ENCODE data around the gene RAD23A. TPM values are rescaled to one million over a fixed set of nuclear protein-coding genes. Genes with fewer than 3 reads are reported as not detected.

The RAD23A gene
- total and polyA plus RNA-seq, 2 of the 4 experiments (the other 2 are of a cell fraction) = 54.3 to 67.8 TPM

DNA sequence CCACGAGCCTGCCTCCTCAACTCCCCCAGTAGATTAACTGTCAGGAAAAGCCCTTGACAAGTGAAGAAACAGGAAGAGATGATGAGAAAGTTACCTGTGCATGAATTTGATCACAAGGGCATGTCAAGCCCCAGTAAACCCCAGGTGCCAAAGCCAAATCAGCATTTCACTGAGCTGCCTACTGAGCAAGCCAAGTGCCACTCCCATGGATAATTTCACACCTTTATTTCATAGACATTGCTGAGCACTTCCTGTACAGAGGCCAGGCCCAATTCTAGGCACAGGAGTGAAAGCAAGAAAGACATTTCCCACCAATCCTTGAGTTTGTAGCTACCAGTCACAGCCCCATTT is 8.9 kb downstream of the RAD23A start:
- H3K27ac ChIP-seq (ENCODE audit: insufficient read depth, low read length) = no peak overlapping the region
- H3K36me3 ChIP-seq (ENCODE audit: control insufficient read depth, insufficient read depth, low read length) = peaks cover 45% of the 10 kb centered on the region
- peaks cover 25% of the 10 kb centered on the region for H3K4me1 ChIP-seq (ENCODE audit: control insufficient read depth, insufficient read depth, low read length)
- no peak overlapping the region for H3K9ac ChIP-seq (ENCODE audit: low read depth, low read length)
- no TSS peak for BruUV-seq (replicated peaks)
- no peak overlapping the region for H2AK9ac ChIP-seq (replicated peaks; ENCODE audit: low read depth, low read length, poor library complexity)
- POLR2A ChIA-PET (ENCODE audit: unreplicated experiment) = interaction anchor here (0.6 kb wide), 1 partner anchor 794 kb away, joined by 3 read pairs; no protein-coding TSS in a partner anchor
- H2BK15ac ChIP-seq (ENCODE audit: low read depth, low read length) = no peak overlapping the region
- in situ Hi-C loops (cut with MboI; ENCODE audit: low sequenced_read_pairs) (no loop called here), intact Hi-C loops (cut with micrococcal nuclease) (no loop called here), dilution Hi-C loops (cut with HindIII; ENCODE audit: low sequenced_read_pairs, unreplicated experiment) (no loop called here)
- H4K5ac ChIP-seq (ENCODE audit: low read depth, low read length) = no peak overlapping the region
- H4K8ac ChIP-seq (ENCODE audit: low read depth in 2 of 2, low read length in 2 of 2) = no peak overlapping the region
- no peak overlapping the region for H3K23ac ChIP-seq (ENCODE audit: low read depth, low read length)
- H3K14ac ChIP-seq (replicated peaks; ENCODE audit: low read depth, low read length) = no peak overlapping the region
- DNase-seq = no peak
- peaks cover 18 to 62% of the 10 kb centered on the region in 2 experiments for H3K79me1 ChIP-seq (ENCODE audit: low read depth in 1 of 2, low read length in 2 of 2)
- WGBS, 2 experiments (ENCODE audit: extremely low coverage in 2 of 2, insufficient read length in 1 of 2) = no CpG with 5 or more reads among the region's 1 CpG
- H2BK120ac ChIP-seq (ENCODE audit: low read depth, low read length) = no peak overlapping the region
- CTCF ChIA-PET = interaction anchor here (1.2 to 3.2 kb wide), 2 partner anchors 11 to 107 kb away, joined by 4 to 18 read pairs; no protein-coding TSS in a partner anchor
- H2AK5ac ChIP-seq (ENCODE audit: low read depth, low read length) = peak overlapping the region; percentile 7; the same call in 1 of the 2 replicates
- TF ChIP-seq, protein P1, sequence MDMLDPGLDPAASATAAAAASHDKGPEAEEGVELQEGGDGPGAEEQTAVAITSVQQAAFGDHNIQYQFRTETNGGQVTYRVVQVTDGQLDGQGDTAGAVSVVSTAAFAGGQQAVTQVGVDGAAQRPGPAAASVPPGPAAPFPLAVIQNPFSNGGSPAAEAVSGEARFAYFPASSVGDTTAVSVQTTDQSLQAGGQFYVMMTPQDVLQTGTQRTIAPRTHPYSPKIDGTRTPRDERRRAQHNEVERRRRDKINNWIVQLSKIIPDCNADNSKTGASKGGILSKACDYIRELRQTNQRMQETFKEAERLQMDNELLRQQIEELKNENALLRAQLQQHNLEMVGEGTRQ (IDR thresholded peaks at IDR 0.05; ENCODE audit: low read depth, low read length) = no peak
- TF ChIP-seq RCOR1 (IDR thresholded peaks at IDR 0.05; ENCODE audit: insufficient replicate concordance, low read length) (no peak), CEBPB (IDR thresholded peaks at IDR 0.05; ENCODE audit: low read depth, low read length) (no peak), POLR2A (IDR thresholded peaks at IDR 0.05; ENCODE audit: low read depth, low read length) (no peak), MXI1 (IDR thresholded peaks at IDR 0.05; ENCODE audit: borderline replicate concordance, low read depth, low read length) (no peak), RAD21 (IDR thresholded peaks at IDR 0.05; ENCODE audit: low read length) (no peak), CHD1 (IDR thresholded peaks at IDR 0.05; ENCODE audit: low read depth, low read length) (no peak), SMC3 (IDR thresholded peaks at IDR 0.05; ENCODE audit: low read depth, low read length) (no peak), BHLHE40 (IDR thresholded peaks at IDR 0.05; ENCODE audit: low read depth, low read length) (no peak), NFE2L2 (IDR thresholded peaks at IDR 0.05; ENCODE audit: low read depth, low read length) (no peak), FOS (IDR thresholded peaks at IDR 0.05; ENCODE audit: low read depth, low read length) (no peak), MAZ (IDR thresholded peaks at IDR 0.05; ENCODE audit: borderline replicate concordance, low read depth, low read length) (no peak), RFX5 (IDR thresholded peaks at IDR 0.05; ENCODE audit: low read depth, low read length) (no peak), MAFK (IDR thresholded peaks at IDR 0.05; ENCODE audit: low read depth, low read length) (no peak)
- TF ChIP-seq, protein P2, sequence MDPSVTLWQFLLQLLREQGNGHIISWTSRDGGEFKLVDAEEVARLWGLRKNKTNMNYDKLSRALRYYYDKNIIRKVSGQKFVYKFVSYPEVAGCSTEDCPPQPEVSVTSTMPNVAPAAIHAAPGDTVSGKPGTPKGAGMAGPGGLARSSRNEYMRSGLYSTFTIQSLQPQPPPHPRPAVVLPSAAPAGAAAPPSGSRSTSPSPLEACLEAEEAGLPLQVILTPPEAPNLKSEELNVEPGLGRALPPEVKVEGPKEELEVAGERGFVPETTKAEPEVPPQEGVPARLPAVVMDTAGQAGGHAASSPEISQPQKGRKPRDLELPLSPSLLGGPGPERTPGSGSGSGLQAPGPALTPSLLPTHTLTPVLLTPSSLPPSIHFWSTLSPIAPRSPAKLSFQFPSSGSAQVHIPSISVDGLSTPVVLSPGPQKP (IDR thresholded peaks at IDR 0.05; ENCODE audit: borderline replicate concordance, low read depth, low read length) = no peak
- TF ChIP-seq, protein P3, sequence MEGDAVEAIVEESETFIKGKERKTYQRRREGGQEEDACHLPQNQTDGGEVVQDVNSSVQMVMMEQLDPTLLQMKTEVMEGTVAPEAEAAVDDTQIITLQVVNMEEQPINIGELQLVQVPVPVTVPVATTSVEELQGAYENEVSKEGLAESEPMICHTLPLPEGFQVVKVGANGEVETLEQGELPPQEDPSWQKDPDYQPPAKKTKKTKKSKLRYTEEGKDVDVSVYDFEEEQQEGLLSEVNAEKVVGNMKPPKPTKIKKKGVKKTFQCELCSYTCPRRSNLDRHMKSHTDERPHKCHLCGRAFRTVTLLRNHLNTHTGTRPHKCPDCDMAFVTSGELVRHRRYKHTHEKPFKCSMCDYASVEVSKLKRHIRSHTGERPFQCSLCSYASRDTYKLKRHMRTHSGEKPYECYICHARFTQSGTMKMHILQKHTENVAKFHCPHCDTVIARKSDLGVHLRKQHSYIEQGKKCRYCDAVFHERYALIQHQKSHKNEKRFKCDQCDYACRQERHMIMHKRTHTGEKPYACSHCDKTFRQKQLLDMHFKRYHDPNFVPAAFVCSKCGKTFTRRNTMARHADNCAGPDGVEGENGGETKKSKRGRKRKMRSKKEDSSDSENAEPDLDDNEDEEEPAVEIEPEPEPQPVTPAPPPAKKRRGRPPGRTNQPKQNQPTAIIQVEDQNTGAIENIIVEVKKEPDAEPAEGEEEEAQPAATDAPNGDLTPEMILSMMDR (conservative IDR thresholded peaks at IDR 0.05; ENCODE audit: low read depth, low read length) = no peak
- no peak overlapping the region for H3K4ac ChIP-seq (ENCODE audit: low read depth, low read length)
- no peak overlapping the region for H2AFZ ChIP-seq (replicated peaks; ENCODE audit: low read length, poor library complexity)
- peaks cover 5% of the 10 kb centered on the region; the same call in 1 of the 2 replicates for H3K9me1 ChIP-seq (ENCODE audit: insufficient read depth, low read length)
- no peaks in the 10 kb centered on the region for H3K9me3 ChIP-seq (ENCODE audit: control insufficient read depth, insufficient read depth, low read length)
- H3K18ac ChIP-seq (ENCODE audit: low read depth, low read length) = no peak overlapping the region
- H2BK20ac ChIP-seq (ENCODE audit: low read depth, low read length) = no peak overlapping the region
- H3K4me3 ChIP-seq (ENCODE audit: insufficient read depth, low read depth, low read length) = no peak overlapping the region
- no peak overlapping the region for H3K4me2 ChIP-seq (ENCODE audit: low read depth, low read length)
- peaks cover 25% of the 10 kb centered on the region; the same call in 1 of the 2 replicates for H4K20me1 ChIP-seq (ENCODE audit: insufficient read depth, low read length)
- ATAC-seq (ENCODE audit: low read depth) = no peak
- no peak overlapping the region for H3K56ac ChIP-seq (ENCODE audit: extremely low read depth, insufficient read depth, low read length)
- no peaks in the 10 kb centered on the region for H3K27me3 ChIP-seq (ENCODE audit: control insufficient read depth, insufficient read depth, low read length)
- no peak overlapping the region; the same call in 1 of the 2 replicates for H4K91ac ChIP-seq (ENCODE audit: insufficient read depth, low read depth, low read length)
- no peak overlapping the region for H2BK5ac ChIP-seq (ENCODE audit: low read depth, low read length, poor library complexity, severe bottlenecking)

Measured in IMR-90 (cell line).